Suprapubic skin (tissue), 4 donors: ENCODE data around the gene COMT. TPM values are rescaled to one million over a fixed set of nuclear protein-coding genes. Genes with fewer than 3 reads are reported as not detected.
A peak's percentile ranks its signal among the peaks of the same experiment; 100 is the strongest.

ENCODE experiments used
- DNase-seq, 2 donors: peaks; one replicate each; pipeline ENCODE4 v3.0.0-alpha.2; 2019; ENCODE audit warnings: low spot score in 2 of 2
- H3K27ac ChIP-seq: fragments of 200-600 bp; sonication (generic); one replicate; pipeline ENCODE4 v1.5.1; 2019
- H3K27me3 ChIP-seq: fragments of 200-600 bp; sonication (generic); one replicate; pipeline ENCODE4 v1.5.1; 2019
- H3K36me3 ChIP-seq: fragments of 200-600 bp; sonication (generic); one replicate; pipeline ENCODE4 v1.5.1; 2019
- H3K4me1 ChIP-seq: fragments of 200-600 bp; sonication (generic); one replicate; pipeline ENCODE4 v1.5.1; 2019
- H3K4me3 ChIP-seq: fragments of 200-600 bp; sonication (generic); one replicate; pipeline ENCODE4 v1.5.1; 2019; ENCODE audit warnings: mild to moderate bottlenecking
- H3K9me3 ChIP-seq: fragments of 200-600 bp; sonication (generic); one replicate; pipeline ENCODE4 v1.5.1; 2019
- CTCF ChIP-seq, 2 donors: fragments of 200-600 bp in 1 of 2; fragments of 450-650 bp in 1 of 2; sonication (generic) in 1 of 2; IDR thresholded peaks; one replicate each; pipeline ENCODE4 v1.5.1; 2016 to 2019; ENCODE audit warnings: antibody characterized with exemption in 2 of 2, mild to moderate bottlenecking in 1 of 2, moderate library complexity in 1 of 2
- EP300 ChIP-seq: sonication (generic); formaldehyde crosslinking; IDR thresholded peaks from one replicate; pipeline ENCODE4 v1.6.1; 2017; ENCODE audit warnings: antibody characterized with exemption
- POLR2A ChIP-seq, 2 donors: fragments of 450-650 bp; IDR thresholded peaks; one replicate each; pipeline ENCODE4 v1.6.1; 2017; ENCODE audit warnings: antibody characterized with exemption in 2 of 2, mild to moderate bottlenecking in 2 of 2, moderate library complexity in 2 of 2
- POLR2AphosphoS5 ChIP-seq, 3 donors: sonication (generic); formaldehyde crosslinking; IDR thresholded peaks; one replicate each; pipeline ENCODE4 v1.6.1; 2017; ENCODE audit warnings: antibody characterized with exemption in 3 of 3
- WGBS: methylation state at CpG from one replicate; pipeline ENCODE4 v1.1.5; 2018; 5-methylcytosine and 5-hydroxymethylcytosine counted together
- total RNA-seq, 4 donors: library from RNA; depleted of rRNA; stranded (reverse); fragments of >200 nt; gene quantifications; one replicate each; pipeline ENCODE4 v1.1.0, GENCODE V29; 2016

Gene COMT
- total RNA-seq, 4 donors from 2014 or later = 206 to 293 (median 246) TPM

GRCh38 chr22:19951346-19951745, 9.8 kb downstream of the COMT start:
- no peak overlapping the region for H3K27ac ChIP-seq
- DNase-seq = no peak

GRCh38 chr22:19955241-19956128, 13.9 kb downstream of the COMT start:
- peak in 1 of 2 donors; percentile 57 for DNase-seq
- peaks cover 48% of the 10 kb centered on the region for H3K4me1 ChIP-seq
- H3K27me3 ChIP-seq = no peaks in the 10 kb centered on the region
- H3K27ac ChIP-seq = peak overlapping the region; percentile 41
- WGBS = 74% methylated on average over 12 of the region's 19 CpGs
- H3K4me3 ChIP-seq = no peak overlapping the region
- no peak for TF ChIP-seq CTCF (IDR thresholded peaks at IDR 0.05)
- TF ChIP-seq POLR2A (IDR thresholded peaks at IDR 0.05) = no peak
- no peak for TF ChIP-seq POLR2AphosphoS5 (IDR thresholded peaks at IDR 0.05)
- no peak for TF ChIP-seq EP300
- no peaks in the 10 kb centered on the region for H3K36me3 ChIP-seq
- no peaks in the 10 kb centered on the region for H3K9me3 ChIP-seq

More at GRCh38 chr22:19951346-19951745, 9.8 kb downstream of the COMT start:
- 86% methylated on average over 13 of the region's 13 CpGs for WGBS
- TF ChIP-seq CTCF (IDR thresholded peaks at IDR 0.05) = no peak
- no peak for TF ChIP-seq POLR2A (IDR thresholded peaks at IDR 0.05)
- TF ChIP-seq EP300 = no peak
- TF ChIP-seq POLR2AphosphoS5 (IDR thresholded peaks at IDR 0.05) = no peak
- no peaks in the 10 kb centered on the region for H3K36me3 ChIP-seq
- H3K9me3 ChIP-seq = no peaks in the 10 kb centered on the region
- peaks cover 42% of the 10 kb centered on the region for H3K4me1 ChIP-seq
- H3K27me3 ChIP-seq = no peaks in the 10 kb centered on the region
- no peak overlapping the region for H3K4me3 ChIP-seq

- no peak for TF ChIP-seq EP300
- no peak for TF ChIP-seq POLR2AphosphoS5 (IDR thresholded peaks at IDR 0.05)
- TF ChIP-seq CTCF (IDR thresholded peaks at IDR 0.05) = no peak
- TF ChIP-seq POLR2A (IDR thresholded peaks at IDR 0.05) = no peak
- Histone ChIP-seq H3K27ac (no peak overlapping the region), H3K9me3 (no peaks in the 10 kb centered on the region), H3K27me3 (no peaks in the 10 kb centered on the region), H3K4me1 (peaks cover 60% of the 10 kb centered on the region), H3K4me3 (no peak overlapping the region), H3K36me3 (no peaks in the 10 kb centered on the region)
- WGBS = 82% methylated on average over 9 of the region's 9 CpGs
- DNase-seq = peak in 1 of 2 donors; percentile 65
Observed at GRCh38 chr22:19957445-19957844, 15.9 kb downstream of the COMT start.

- Histone ChIP-seq H3K4me3 (no peak overlapping the region), H3K27ac (peak overlapping the region; percentile 59), H3K4me1 (peaks cover 59% of the 10 kb centered on the region), H3K9me3 (no peaks in the 10 kb centered on the region), H3K27me3 (no peaks in the 10 kb centered on the region), H3K36me3 (no peaks in the 10 kb centered on the region)
- peak in 1 of 2 donors; percentile 58 for DNase-seq
- 67% methylated on average over 19 of the region's 19 CpGs for WGBS
- TF ChIP-seq POLR2A (IDR thresholded peaks at IDR 0.05) (no peak), CTCF (IDR thresholded peaks at IDR 0.05) (no peak), EP300 (no peak), POLR2AphosphoS5 (IDR thresholded peaks at IDR 0.05) (no peak)
Observed at GRCh38 chr22:19958083-19959042, 16.8 kb downstream of the COMT start.
